K562 (cell line): ENCODE data around the gene ATF6B. TPM values are rescaled to one million over a fixed set of nuclear protein-coding genes. Genes with fewer than 3 reads are reported as not detected.

ENCODE experiments used
- CBFB ChIP-seq: sonication (generic); formaldehyde crosslinking; IDR thresholded peaks from 2 replicates; pipeline ENCODE4 v1.4.0; 2020; ENCODE audit warnings: mild to moderate bottlenecking, missing genetic modification reagents
- GABPA ChIP-seq: fragments of 200-800 bp; sonication (Bioruptor generic); conservative IDR thresholded peaks from 2 replicates; pipeline ENCODE4 v1.6.1; 2016; ENCODE audit warnings: low read depth, missing genetic modification characterization, missing compliant biosample characterization
- HDAC8 ChIP-seq: fragments of 450-650 bp; IDR thresholded peaks from 2 replicates; pipeline ENCODE4 v1.6.1; 2016; ENCODE audit warnings: mild to moderate bottlenecking, missing genetic modification characterization, moderate library complexity, missing compliant biosample characterization
- MEIS2 ChIP-seq: fragments of 450-650 bp; IDR thresholded peaks from 2 replicates; pipeline ENCODE4 v1.6.1; 2014; ENCODE audit warnings: mild to moderate bottlenecking; ENCODE audit not compliant: partially characterized antibody
- MGA ChIP-seq: fragments of 450-650 bp; IDR thresholded peaks from 2 replicates; pipeline ENCODE4 v1.6.1; 2016; ENCODE audit warnings: mild to moderate bottlenecking, moderate library complexity
- MIER1 ChIP-seq: fragments of 450-650 bp; IDR thresholded peaks from 2 replicates; pipeline ENCODE4 v1.6.1; 2016; ENCODE audit warnings: antibody characterized with exemption, mild to moderate bottlenecking, low read depth
- NCOA2 ChIP-seq, 2 experiments: fragments of 450-650 bp; IDR thresholded peaks; 2 replicates each; pipeline ENCODE4 v1.6.1; 2018; ENCODE audit warnings: mild to moderate bottlenecking in 2 of 2, moderate library complexity in 1 of 2; ENCODE audit not compliant: partially characterized antibody in 2 of 2
- PKNOX1 ChIP-seq: fragments of 450-650 bp; IDR thresholded peaks from 2 replicates; pipeline ENCODE4 v1.6.1; 2016
- PYGO2 ChIP-seq: fragments of 450-650 bp; IDR thresholded peaks from 2 replicates; pipeline ENCODE4 v1.6.1; 2016; ENCODE audit warnings: mild to moderate bottlenecking, missing genetic modification characterization, moderate library complexity, missing compliant biosample characterization
- SREBF1 ChIP-seq: fragments of 150-350 bp; IDR thresholded peaks from 2 replicates; pipeline ENCODE4 v1.6.1; 2014; ENCODE audit warnings: antibody characterized with exemption, low read depth, low read length, borderline replicate concordance
- TAF1 ChIP-seq: IDR thresholded peaks from 2 replicates; pipeline ENCODE4 v1.6.1; 2011; ENCODE audit warnings: mild to moderate bottlenecking, low read length, moderate library complexity; ENCODE audit not compliant: insufficient read depth, control insufficient read depth, severe bottlenecking; ENCODE audit errors: extremely low read depth
- TFAM ChIP-seq: fragments of 250-450 bp; sonication (Bioruptor Pico); conservative IDR thresholded peaks from 2 replicates; pipeline ENCODE4 v1.5.0; 2021; ENCODE audit warnings: mild to moderate bottlenecking, moderate library complexity
- ZNF124 ChIP-seq: sonication (generic); formaldehyde crosslinking; IDR thresholded peaks from 2 replicates; pipeline ENCODE4 v1.8.1; 2022; ENCODE audit warnings: missing genetic modification reagents
- ZNF444 ChIP-seq: fragments of 250-450 bp; sonication (Bioruptor Pico); IDR thresholded peaks from 2 replicates; pipeline ENCODE4 v1.4.0; 2020; ENCODE audit warnings: mild to moderate bottlenecking, moderate library complexity
- ZNF507 ChIP-seq: conservative IDR thresholded peaks from 2 replicates; pipeline ENCODE4 v1.6.1; 2017; ENCODE audit warnings: missing genetic modification characterization, missing compliant biosample characterization
- ZNF589 ChIP-seq: fragments of 200-800 bp; sonication (Bioruptor generic); IDR thresholded peaks from 2 replicates; pipeline ENCODE4 v1.6.1; 2016; ENCODE audit warnings: low read depth, missing genetic modification characterization, missing compliant biosample characterization
- ZNF76 ChIP-seq: fragments of 250-450 bp; sonication (Bioruptor Pico); IDR thresholded peaks from 2 replicates; pipeline ENCODE4 v1.4.0; 2020; ENCODE audit warnings: mild to moderate bottlenecking, moderate library complexity, borderline replicate concordance
- polyA plus RNA-seq, 8 experiments: library from polyadenylated mRNA; depleted of rRNA in 4 of 8; stranded (reverse) in 5 of 8; unstranded in 3 of 8; fragments of >200 nt; fragmentation: Nextera tagmentation in 2 of 8; fragmentation: Illumina TruSeq in 1 of 8; extraction: Ambion mirVana in 2 of 8; extraction: Trizol in 1 of 8; gene quantifications; 2 replicates each; pipeline versions ENCODE4 v1.2.1 to v1.2.3, GENCODE V29; 2011 to 2014; ENCODE audit warnings: inconsistent platforms in 1 of 8, missing spikeins in 1 of 8
- total RNA-seq, 7 experiments: library from RNA; depleted of rRNA in 6 of 7; stranded (reverse); fragments of >200 nt in 6 of 7; fragmentation: Illumina TruSeq in 2 of 7; extraction: Trizol in 2 of 7; gene quantifications; 2 replicates each; pipeline versions ENCODE4 v1.2.1 to v1.2.3, GENCODE V29; 2011 to 2021; ENCODE audit warnings: low replicate concordance in 1 of 7

ATF6B gene
- total and polyA plus RNA-seq, 9 of the 15 experiments (the other 6 are each of a cell fraction or from before 2014, with no cell fraction given), result 20.7 to 131 (median 31.7) TPM

GRCh38 chr6:32154514-32155161 lies 26.6 kb upstream of the ATF6B start (continued):
- TF ChIP-seq MGA, result peak; percentile 80
- TF ChIP-seq MIER1, result no peak
- no peak for TF ChIP-seq ZNF507
- no peak for TF ChIP-seq TFAM
- no peak; the same call in 1 of the 2 replicates for TF ChIP-seq PKNOX1
- no peak for TF ChIP-seq GABPA (tag)
- no peak for TF ChIP-seq TAF1
- TF ChIP-seq HDAC8 (tag), result no peak
- TF ChIP-seq ZNF76, result no peak
- TF ChIP-seq ZNF444 (CRISPR knock-in tag), result no peak
- no peak for TF ChIP-seq ZNF124 (CRISPR knock-in tag)
- no peak for TF ChIP-seq PYGO2 (tag)
- no peak for TF ChIP-seq MEIS2
- peak; percentile 78; the same call in 1 of the 2 replicates for TF ChIP-seq CBFB (CRISPR knock-in tag)
- no peak for TF ChIP-seq SREBF1
- no peak for TF ChIP-seq ZNF589
- TF ChIP-seq NCOA2 (IDR thresholded peaks at IDR 0.05; ENCODE audit: partially characterized antibody in 2 of 2), result no peak
